KBM-7 (cell line): ENCODE measurements around the gene ST3GAL3.

Experiments
- DNase-seq: peaks from one replicate; pipeline ENCODE4 v3.0.0-alpha.2; 2015
- in situ Hi-C: fragments of 300-500 bp; cut with MboI; formaldehyde crosslinking; loops from 2 replicates; pipeline ENCODE4 v1.14.3; 2020; ENCODE audit warnings: low sequenced_read_pairs, low pct_unique_long_range_greater_than_20kb, mixed read lengths

The ST3GAL3 gene

GRCh38 chr1:43858324-43858723, 151.0 kb downstream of the ST3GAL3 start:
- in situ Hi-C loops: no loop called here

DNA sequence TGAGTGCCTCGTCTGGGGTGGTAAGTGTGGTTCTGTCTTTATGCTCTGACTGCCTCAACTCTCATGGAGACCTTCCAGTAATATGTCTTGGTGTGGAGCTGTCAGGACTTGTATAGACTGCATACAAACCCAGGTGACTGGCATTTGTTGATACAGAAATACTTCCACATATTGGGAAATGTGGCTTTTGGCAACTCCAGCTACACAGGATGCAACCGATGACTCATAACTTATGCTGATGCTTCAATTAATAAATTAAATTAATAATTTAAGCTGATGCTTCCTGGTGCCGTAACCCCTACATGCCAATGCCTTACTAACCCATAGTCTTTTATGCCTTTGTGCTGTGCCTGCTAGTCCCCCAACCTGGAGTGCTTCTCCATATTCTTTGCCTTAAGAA, 154.0 kb downstream of the ST3GAL3 start:
- DNase-seq: no peak
- in situ Hi-C loops: no loop called here

More at GRCh38 chr1:43858324-43858723, 151.0 kb downstream of the ST3GAL3 start:
- peak; percentile 60 for DNase-seq

DNA sequence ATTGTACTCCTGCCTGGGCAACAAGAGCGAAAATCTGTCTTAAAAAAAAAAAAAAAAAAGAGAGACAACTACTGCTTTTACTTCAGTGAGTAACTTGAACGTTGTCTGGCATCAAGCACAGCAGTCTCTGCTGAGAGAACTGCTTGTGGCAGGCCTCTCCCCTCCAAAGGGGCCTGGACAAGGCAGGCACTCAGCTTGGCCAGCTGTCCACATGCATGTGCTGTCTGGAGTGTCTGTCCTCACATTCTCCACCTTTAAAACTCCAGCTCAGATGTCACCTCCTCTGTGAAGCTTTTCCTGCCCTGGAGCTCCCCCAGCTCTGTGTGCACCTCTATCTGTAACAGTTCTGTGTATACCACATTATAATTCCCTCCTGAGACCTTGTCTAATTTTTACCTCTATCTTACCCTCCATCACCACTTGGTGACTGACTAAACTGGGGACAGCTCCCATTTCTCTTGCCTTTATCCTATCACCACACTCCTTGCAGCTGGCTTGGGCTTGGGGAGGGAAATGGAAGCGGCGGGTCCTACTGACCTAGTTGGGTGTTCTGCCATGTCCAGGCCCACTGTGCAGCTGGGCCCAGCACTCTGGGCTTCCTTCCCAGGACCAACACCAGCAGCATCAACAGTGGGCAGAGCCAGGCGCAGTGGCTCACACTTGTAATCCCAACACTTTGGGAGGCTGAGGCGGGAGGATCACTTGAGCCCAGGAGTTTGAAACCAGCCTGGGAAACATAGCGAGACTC, 154.8 kb downstream of the ST3GAL3 start:
- in situ Hi-C loops: no loop called here
- DNase-seq: no peak

DNA sequence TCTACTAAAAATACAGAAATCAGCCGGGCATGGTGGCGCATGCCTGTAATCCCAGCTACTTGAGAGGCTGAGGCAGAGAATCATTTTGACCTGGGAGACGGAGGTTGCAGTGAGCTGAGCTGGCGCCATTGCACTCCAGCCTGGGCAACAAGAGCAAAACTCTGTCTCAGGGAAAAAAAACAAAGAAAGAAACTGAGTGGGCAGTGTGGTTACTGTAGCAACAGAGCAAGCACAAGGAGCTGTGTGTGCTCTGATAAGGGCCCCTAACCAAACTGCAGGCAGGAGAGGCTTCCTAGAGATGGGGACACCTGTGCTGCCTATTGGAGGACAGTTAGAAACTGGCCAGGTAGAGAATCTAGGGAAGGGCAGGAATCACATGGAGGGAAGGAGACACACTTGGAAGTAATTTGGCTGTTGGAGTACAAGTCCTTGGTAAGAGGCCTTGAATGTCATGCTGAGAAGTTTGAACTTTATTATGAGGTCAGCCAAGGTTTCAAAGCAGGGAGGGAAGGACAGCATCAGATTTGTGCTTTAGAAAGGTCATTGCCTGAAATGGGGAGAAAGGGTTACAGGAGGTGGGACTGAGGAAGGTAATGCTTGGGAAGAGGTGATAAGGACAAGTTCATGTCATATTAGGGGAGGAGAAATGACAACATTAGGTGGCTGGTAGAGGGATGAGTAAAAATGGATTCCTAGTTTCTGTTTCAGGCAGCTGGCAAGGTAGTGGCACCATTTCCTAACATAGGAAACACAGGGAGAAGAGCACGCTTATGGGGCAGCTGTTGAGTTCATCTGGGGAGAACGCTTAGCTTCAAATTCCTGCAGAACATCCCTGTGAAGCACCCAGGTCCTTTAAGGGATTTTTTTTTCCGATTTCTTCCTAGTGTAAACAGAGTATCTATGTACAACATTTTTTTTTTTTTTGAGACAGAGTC, 157.0 kb downstream of the ST3GAL3 start:
- no peak for DNase-seq
- in situ Hi-C loops: no loop called here

DNA sequence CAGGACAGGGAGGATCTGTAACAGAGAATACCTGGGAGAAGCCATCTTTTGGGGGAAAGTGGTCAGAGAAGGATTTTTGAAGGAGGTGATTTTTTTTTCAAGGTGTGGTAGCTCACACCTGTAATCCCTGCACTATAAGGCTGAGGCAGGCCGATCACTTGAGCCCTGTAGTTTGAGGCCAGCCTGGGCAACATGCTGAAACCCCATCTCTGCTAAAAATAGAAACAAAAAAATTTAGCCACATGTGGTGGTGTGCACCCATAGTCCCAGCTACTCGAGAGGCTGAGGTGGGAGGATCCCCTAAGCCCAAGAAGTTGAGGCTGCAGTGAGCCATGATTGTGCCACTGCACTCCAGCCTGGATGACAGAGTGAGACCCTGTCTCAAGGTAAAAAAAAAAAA, 158.9 kb downstream of the ST3GAL3 start:
- in situ Hi-C loops: no loop called here
- DNase-seq: no peak

DNA sequence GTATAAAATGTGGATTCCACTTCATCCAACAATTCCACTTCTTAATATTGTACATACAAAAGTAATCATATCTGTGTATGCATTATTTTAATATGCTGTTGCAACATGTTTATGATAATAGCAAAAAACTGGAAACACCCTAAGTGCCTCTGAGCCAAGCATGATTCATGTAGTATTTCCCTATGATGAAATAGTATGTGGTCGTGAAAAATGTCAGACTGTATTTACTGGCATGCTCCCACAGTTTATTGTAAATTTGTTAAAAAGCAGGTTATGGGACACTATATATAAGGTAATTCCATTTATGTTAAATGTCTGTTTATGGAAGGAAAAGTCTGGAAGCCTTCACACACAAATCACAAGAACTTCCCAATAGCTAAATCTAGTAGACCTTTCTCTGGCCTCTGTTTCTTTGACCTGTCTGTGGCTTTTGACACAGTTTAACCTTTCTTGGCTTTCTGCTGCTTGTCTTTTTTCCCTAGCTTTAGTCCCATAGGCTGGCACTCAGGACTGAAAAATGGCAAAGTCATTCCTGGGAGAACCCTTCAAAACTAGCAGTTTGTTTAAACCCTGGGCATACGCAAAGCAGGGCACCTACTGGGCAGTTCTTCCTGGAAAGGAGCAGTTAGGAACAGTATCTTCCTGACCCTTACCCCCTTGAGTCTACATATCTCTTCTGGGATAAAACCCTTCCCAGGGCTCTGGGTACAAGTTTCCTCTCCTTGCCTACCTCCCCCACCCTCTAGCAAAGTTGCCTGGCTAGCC, 160.8 kb downstream of the ST3GAL3 start:
- no peak for DNase-seq
- in situ Hi-C loops: no loop called here

- DNase-seq: no peak
- in situ Hi-C loops: no loop called here
Measured at GRCh38 chr1:43868741-43869067, 161.4 kb downstream of the ST3GAL3 start.

DNA sequence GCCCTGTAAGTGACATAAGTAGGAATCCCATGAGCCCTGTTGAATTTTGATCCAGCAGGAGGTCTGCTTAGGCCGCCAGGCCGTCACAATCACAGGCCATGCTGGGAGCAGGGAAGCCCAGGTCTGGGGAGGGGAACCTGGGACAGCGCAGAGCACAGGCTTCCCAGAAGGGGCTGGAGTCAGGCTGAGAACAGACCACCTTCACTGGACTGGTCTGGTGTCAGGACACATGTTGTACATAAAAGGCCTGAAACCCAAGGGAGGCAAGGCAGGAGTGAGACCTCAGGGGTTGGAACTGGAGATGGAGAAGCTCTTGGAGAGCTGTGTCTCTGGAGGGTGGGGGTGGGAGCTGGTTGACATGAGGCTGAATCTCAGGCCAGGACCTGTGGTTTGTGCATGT, 163.0 kb downstream of the ST3GAL3 start:
- DNase-seq: no peak

DNA sequence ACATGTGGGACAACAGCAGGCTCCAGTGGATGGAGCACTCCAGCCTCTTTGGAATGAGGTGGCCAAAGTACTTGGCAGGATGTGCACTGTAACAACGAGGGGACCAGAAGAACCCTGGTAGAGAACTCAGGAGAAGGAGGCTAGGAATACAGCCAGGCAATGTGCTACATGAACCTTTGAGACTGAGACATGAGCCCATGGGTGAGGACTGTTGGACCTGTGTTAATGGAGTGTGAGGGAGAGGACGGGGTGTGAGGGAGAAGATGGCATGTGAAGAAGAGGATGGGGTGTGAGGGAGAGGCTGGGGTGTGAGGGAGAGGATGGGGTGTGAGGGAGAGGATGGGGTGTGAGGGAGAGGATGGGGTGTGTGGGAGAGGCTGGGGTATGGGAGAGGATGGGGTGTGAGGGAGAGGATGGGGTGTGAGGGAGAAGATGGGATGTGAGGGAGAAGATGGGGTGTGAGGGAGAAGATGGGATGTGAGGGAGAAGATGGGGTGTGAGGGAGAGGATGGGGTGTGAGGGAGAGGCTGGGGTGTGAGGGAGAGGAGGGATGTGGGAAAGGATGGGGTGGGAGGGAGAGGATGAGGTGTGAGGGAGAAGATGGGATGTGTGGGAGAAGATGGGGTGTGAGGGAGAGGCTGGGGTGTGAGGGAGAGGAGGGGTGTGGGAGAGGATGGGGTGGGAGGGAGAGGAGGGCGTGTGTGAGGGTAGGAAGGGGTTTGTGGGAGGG, 164.0 kb downstream of the ST3GAL3 start:
- in situ Hi-C loops: no loop called here
- DNase-seq: no peak

More for the DNA sequence above, 163.0 kb downstream of the ST3GAL3 start:
- in situ Hi-C loops: no loop called here

GRCh38 chr1:43872280-43872679, 164.9 kb downstream of the ST3GAL3 start:
- no peak for DNase-seq

DNA sequence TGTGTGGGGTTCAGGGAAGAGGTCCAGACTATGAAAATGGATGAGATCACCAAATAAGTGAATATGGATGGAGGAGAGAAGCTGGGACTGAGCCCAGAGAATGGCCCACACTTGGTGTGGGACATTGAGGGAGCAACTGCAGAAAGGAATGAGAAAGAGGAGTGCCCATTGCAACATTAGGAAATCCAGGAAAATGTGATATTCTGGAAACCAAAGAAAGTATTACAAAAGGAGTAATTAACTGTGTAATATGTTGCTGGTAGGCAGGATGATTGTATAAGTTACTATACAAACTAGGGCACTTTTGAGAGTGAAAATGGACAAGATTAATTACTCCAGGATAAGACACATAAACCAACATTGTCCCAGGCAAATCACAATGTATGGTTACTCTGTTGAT, 166.5 kb downstream of the ST3GAL3 start:
- DNase-seq: no peak
- in situ Hi-C loops: no loop called here

More at GRCh38 chr1:43872280-43872679, 164.9 kb downstream of the ST3GAL3 start:
- in situ Hi-C loops: no loop called here

DNA sequence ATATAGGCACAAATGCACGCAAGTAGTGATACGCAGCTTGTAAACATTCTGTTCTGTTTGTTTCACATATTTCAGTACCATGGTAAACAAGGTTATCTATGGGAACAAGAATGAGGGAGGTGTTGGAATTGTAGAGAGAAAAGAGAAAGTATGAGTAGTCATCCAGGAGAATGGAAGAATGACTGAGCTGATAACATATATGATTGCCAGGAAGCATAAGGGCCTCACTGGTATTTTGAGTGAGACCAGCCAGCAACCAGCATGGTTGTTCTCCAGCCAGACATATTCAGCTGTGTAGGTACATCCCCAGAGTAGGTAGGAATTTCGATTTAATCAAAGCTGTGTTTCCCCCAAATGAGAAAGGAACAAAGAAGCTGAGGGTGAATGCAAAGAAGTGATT, 167.4 kb downstream of the ST3GAL3 start:
- in situ Hi-C loops: no loop called here
- DNase-seq: no peak

GRCh38 chr1:43875331-43875730, 168.0 kb downstream of the ST3GAL3 start:
- no peak for DNase-seq
- in situ Hi-C loops: no loop called here

- in situ Hi-C loops: no loop called here
- no peak for DNase-seq
Measured at GRCh38 chr1:43877101-43877500, 169.8 kb downstream of the ST3GAL3 start.

GRCh38 chr1:43878440-43878839, 171.1 kb downstream of the ST3GAL3 start:
- in situ Hi-C loops: no loop called here
- no peak for DNase-seq

GRCh38 chr1:43878854-43879253, 171.5 kb downstream of the ST3GAL3 start:
- in situ Hi-C loops: no loop called here
- DNase-seq: no peak

DNA sequence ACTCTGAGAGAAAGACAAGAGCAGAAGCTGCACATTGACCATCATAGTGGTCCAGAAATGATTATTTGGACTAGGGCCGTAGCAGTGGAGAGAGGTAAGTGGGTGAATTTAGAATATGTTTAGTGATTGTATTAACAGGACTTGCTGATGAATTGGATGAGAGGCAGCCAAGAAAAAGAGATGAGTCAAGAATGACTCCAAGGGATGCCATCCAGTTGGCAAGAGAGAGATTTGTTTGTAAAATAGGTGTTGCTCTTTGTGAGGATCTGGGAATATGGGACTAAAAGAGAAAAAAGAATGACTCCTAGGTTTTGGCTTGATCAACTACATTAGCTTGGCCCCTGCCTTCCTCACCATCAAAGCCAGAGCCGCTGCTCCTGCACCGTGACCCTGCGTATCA, 172.1 kb downstream of the ST3GAL3 start:
- in situ Hi-C loops: no loop called here
- DNase-seq: no peak

DNA sequence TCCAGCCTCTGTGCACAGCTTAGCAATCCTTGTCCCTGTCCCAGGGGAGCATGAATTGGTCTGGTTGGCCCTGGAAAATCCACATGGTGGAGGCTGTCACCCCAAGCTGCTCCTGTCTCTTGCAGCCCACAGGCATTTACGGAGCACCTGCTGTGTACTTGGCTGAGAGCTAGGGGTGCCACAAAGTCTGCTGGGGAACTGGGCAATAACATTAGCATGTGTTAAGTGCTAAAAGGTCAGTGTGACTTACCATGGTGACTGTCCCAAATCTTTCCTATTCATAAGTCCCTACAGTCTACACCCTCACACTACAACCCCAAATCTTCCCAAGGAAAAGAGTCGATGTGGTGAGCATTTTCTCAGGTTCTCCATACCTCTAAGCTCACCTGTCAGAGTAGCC, 172.7 kb downstream of the ST3GAL3 start:
- no peak for DNase-seq
- in situ Hi-C loops: no loop called here

GRCh38 chr1:43880604-43881003, 173.3 kb downstream of the ST3GAL3 start:
- in situ Hi-C loops: no loop called here
- DNase-seq: no peak
